Activated naive CD4-positive, alpha-beta T cell (primary cell): Measurements from ENCODE around the gene NOS1AP.
"Not testable (repeated sequence)": the region's sequence is repeated elsewhere in the genome, so short reads cannot be mapped to it uniquely, and the experiment has no call there.

ENCODE experiments used
- DNase-seq, 4 experiments: peaks; one replicate each; lab custom pipeline; 2025; lab: John Stamatoyannopoulos, UW

The NOS1AP gene

GRCh38 chr1:162069334-162070093 lies at the start of gene NOS1AP:
NOS1AP (plus strand) TSS chr1:162069691; CDS start chr1:162070178, 487 bp downstream.
- peak; percentile 18 to 77 (median 47) for DNase-seq

GRCh38 chr1:162020150-162020549 lies 49.3 kb upstream of the NOS1AP start:
- DNase-seq = no peak

GRCh38 chr1:162021124-162021523 lies 48.4 kb upstream of the NOS1AP start:
- no peak for DNase-seq

- no peak for DNase-seq
Observed at GRCh38 chr1:162022626-162023025, 46.9 kb upstream of the NOS1AP start.

GRCh38 chr1:162023181-162023546 lies 46.3 kb upstream of the NOS1AP start:
- DNase-seq = no peak

GRCh38 chr1:162023547-162024501 lies 45.7 kb upstream of the NOS1AP start, which contains the start of gene OLFML2B:
OLFML2B (minus strand) TSS chr1:162023869; CDS start chr1:162023430, 439 bp downstream.
- DNase-seq = peak in 3 of 4 experiments; percentile 8 to 15 (median 8)

GRCh38 chr1:162025541-162025940 lies 44.0 kb upstream of the NOS1AP start:
- no peak for DNase-seq

- no peak for DNase-seq
Observed at GRCh38 chr1:162026881-162027280, 42.6 kb upstream of the NOS1AP start.

GRCh38 chr1:162028726-162029125 lies 40.8 kb upstream of the NOS1AP start:
- no peak for DNase-seq

- DNase-seq = no peak
Observed at GRCh38 chr1:162029157-162029556, 40.3 kb upstream of the NOS1AP start.

- DNase-seq = no peak
Observed at GRCh38 chr1:162030759-162031280, 38.7 kb upstream of the NOS1AP start.

GRCh38 chr1:162033428-162033827 lies 36.1 kb upstream of the NOS1AP start:
- no peak for DNase-seq

- no peak for DNase-seq
Observed at GRCh38 chr1:162035241-162035640, 34.2 kb upstream of the NOS1AP start.

GRCh38 chr1:162036163-162036562 lies 33.3 kb upstream of the NOS1AP start:
- DNase-seq = no peak

GRCh38 chr1:162038624-162039023 lies 30.9 kb upstream of the NOS1AP start:
- DNase-seq = no peak

- no peak for DNase-seq
Observed at GRCh38 chr1:162040001-162040400, 29.5 kb upstream of the NOS1AP start.

- DNase-seq = no peak
Observed at GRCh38 chr1:162040657-162041056, 28.8 kb upstream of the NOS1AP start.

GRCh38 chr1:162042361-162042760 lies 27.1 kb upstream of the NOS1AP start:
- DNase-seq = no peak

GRCh38 chr1:162046921-162047320 lies 22.6 kb upstream of the NOS1AP start:
- DNase-seq = no peak

GRCh38 chr1:162053949-162054348 lies 15.5 kb upstream of the NOS1AP start:
- DNase-seq = not testable (repeated sequence)

- no peak for DNase-seq
Observed at GRCh38 chr1:162055062-162055461, 14.4 kb upstream of the NOS1AP start.

GRCh38 chr1:162056043-162056442 lies 13.4 kb upstream of the NOS1AP start:
- peak in 1 of 4 experiments; percentile 23 for DNase-seq

- no peak for DNase-seq
Observed at GRCh38 chr1:162056579-162056978, 12.9 kb upstream of the NOS1AP start.
